ENCODE measurements around the gene GPR25. TPM values are rescaled to one million over a fixed set of nuclear protein-coding genes. Genes with fewer than 3 reads are reported as not detected.

The GPR25 gene
- total RNA-seq, 1 experiment from 2014 or later: not detected

DNA sequence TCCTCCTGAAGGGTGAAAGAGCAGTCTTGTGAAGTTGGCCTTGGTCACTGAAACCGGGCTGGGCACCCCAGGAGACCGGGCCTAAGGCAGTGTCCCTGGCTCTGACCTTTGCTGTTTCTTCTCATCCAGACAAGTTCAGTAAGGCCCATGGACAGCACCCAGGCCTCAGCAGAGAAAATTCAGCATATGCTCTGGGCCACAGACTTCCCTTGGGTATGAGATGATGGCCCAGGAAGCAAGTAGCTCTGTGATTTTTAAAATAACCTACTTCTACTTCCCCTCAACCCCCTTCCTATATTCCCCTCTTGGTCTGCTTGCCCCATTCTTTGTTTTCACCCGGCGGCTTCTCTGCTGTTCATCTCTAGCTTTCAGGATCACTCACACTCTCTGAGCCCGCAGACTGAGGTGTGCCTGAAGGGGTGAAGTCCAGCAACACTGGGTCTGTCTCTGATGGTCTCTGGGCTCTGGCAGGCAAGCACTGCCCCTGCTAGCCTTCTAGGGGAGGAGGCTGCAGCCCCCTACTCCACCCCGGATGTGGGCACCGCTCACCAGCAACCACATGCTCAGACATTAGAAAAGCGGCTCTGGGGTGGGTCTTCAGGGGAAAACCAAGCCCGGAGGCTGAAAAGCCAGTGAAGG is 2.9 kb upstream of the GPR25 start:
- H3K27ac ChIP-seq (ENCODE audit: low read depth, low read length, poor library complexity, severe bottlenecking): no peak overlapping the region
- no peaks in the 10 kb centered on the region for H3K4me1 ChIP-seq (ENCODE audit: insufficient read depth, low read length, poor library complexity, severe bottlenecking)
- no peaks in the 10 kb centered on the region for H3K9me3 ChIP-seq (ENCODE audit: low read depth, low read length, poor library complexity, severe bottlenecking)
- no peaks in the 10 kb centered on the region for H3K36me3 ChIP-seq (ENCODE audit: insufficient read depth, low read length, poor library complexity, severe bottlenecking)
- no peak for DNase-seq (ENCODE audit: low spot score)
- no TSS peak for BruUV-seq (replicated peaks)
- ChIA-PET POLR2A (ENCODE audit: low non-redundant PET) (no interaction called here), CTCF (no interaction called here)
- intact Hi-C loops (cut with micrococcal nuclease; ENCODE audit: unreplicated experiment): no loop called here
- TF ChIP-seq, protein P1, sequence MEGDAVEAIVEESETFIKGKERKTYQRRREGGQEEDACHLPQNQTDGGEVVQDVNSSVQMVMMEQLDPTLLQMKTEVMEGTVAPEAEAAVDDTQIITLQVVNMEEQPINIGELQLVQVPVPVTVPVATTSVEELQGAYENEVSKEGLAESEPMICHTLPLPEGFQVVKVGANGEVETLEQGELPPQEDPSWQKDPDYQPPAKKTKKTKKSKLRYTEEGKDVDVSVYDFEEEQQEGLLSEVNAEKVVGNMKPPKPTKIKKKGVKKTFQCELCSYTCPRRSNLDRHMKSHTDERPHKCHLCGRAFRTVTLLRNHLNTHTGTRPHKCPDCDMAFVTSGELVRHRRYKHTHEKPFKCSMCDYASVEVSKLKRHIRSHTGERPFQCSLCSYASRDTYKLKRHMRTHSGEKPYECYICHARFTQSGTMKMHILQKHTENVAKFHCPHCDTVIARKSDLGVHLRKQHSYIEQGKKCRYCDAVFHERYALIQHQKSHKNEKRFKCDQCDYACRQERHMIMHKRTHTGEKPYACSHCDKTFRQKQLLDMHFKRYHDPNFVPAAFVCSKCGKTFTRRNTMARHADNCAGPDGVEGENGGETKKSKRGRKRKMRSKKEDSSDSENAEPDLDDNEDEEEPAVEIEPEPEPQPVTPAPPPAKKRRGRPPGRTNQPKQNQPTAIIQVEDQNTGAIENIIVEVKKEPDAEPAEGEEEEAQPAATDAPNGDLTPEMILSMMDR (conservative IDR thresholded peaks at IDR 0.05; ENCODE audit: low read depth, low read length): no peak
- TF ChIP-seq EZH2 (IDR thresholded peaks at IDR 0.05; ENCODE audit: borderline replicate concordance, low read depth, low read length, poor library complexity, severe bottlenecking): no peak
- H3K4me3 ChIP-seq (ENCODE audit: low read depth, low read length, poor library complexity, severe bottlenecking): no peak overlapping the region
- H3K27me3 ChIP-seq (replicated peaks; ENCODE audit: insufficient read depth, low read depth, low read length, poor library complexity): peaks cover 3% of the 10 kb centered on the region

DNA sequence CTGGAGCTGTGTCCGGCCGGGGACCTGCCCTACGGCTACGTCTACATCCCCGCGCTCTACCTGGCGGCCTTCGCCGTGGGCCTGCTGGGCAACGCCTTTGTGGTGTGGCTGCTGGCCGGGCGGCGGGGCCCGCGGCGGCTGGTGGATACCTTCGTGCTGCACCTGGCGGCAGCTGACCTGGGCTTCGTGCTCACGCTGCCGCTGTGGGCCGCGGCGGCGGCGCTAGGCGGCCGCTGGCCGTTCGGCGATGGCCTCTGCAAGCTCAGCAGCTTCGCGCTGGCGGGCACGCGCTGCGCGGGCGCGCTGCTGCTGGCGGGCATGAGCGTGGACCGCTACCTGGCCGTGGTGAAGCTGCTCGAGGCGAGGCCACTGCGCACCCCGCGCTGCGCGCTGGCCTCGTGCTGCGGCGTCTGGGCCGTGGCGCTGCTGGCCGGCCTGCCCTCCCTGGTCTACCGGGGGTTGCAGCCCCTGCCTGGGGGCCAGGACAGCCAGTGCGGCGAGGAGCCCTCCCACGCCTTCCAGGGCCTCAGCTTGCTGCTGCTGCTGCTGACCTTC is 412 bp downstream of the GPR25 start:
- Histone ChIP-seq H3K27me3 (replicated peaks; ENCODE audit: insufficient read depth, low read depth, low read length, poor library complexity) (peaks cover 8% of the 10 kb centered on the region), H3K9me3 (ENCODE audit: low read depth, low read length, poor library complexity, severe bottlenecking) (no peaks in the 10 kb centered on the region), H3K36me3 (ENCODE audit: insufficient read depth, low read length, poor library complexity, severe bottlenecking) (no peaks in the 10 kb centered on the region), H3K4me3 (ENCODE audit: low read depth, low read length, poor library complexity, severe bottlenecking) (no peak overlapping the region), H3K4me1 (ENCODE audit: insufficient read depth, low read length, poor library complexity, severe bottlenecking) (no peaks in the 10 kb centered on the region), H3K27ac (ENCODE audit: low read depth, low read length, poor library complexity, severe bottlenecking) (no peak overlapping the region)
- POLR2A ChIA-PET (ENCODE audit: low non-redundant PET): no interaction called here
- CTCF ChIA-PET: no interaction called here
- intact Hi-C loops (cut with micrococcal nuclease; ENCODE audit: unreplicated experiment): no loop called here
- no TSS peak for BruUV-seq (replicated peaks)
- TF ChIP-seq, protein P1 (conservative IDR thresholded peaks at IDR 0.05; ENCODE audit: low read depth, low read length): no peak
- TF ChIP-seq EZH2 (IDR thresholded peaks at IDR 0.05; ENCODE audit: borderline replicate concordance, low read depth, low read length, poor library complexity, severe bottlenecking): no peak
- no peak for DNase-seq (ENCODE audit: low spot score)

DNA sequence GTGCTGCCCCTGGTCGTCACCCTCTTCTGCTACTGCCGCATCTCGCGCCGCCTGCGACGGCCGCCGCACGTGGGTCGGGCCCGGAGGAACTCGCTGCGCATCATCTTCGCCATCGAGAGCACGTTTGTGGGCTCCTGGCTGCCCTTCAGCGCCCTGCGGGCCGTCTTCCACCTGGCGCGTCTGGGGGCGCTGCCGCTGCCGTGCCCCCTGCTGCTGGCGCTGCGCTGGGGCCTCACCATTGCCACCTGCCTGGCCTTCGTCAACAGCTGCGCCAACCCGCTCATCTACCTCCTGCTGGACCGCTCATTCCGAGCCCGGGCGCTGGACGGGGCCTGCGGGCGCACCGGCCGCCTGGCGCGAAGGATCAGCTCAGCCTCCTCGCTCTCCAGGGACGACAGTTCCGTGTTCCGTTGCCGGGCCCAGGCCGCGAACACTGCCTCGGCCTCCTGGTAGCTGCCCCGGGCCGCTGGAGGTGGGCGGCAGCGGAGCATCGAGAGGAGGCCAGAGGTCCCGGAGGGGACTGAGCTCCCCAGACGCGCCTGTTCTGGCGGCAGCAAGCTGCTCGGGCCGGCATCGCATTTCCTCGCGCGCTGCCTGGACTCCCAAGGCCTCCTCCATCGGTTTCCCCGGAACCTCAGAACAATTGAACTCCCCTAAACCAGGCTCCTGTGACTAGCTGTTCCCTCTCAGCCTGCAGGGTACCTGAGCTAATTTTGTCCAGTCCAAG is 1.1 kb downstream of the GPR25 start:
- no TSS peak for BruUV-seq (replicated peaks)
- H3K27me3 ChIP-seq (replicated peaks; ENCODE audit: insufficient read depth, low read depth, low read length, poor library complexity): peaks cover 8% of the 10 kb centered on the region
- POLR2A ChIA-PET (ENCODE audit: low non-redundant PET): no interaction called here

More for the DNA sequence above, 1.1 kb downstream of the GPR25 start:
- Histone ChIP-seq H3K36me3 (ENCODE audit: insufficient read depth, low read length, poor library complexity, severe bottlenecking) (no peaks in the 10 kb centered on the region), H3K4me3 (ENCODE audit: low read depth, low read length, poor library complexity, severe bottlenecking) (no peak overlapping the region), H3K9me3 (ENCODE audit: low read depth, low read length, poor library complexity, severe bottlenecking) (no peaks in the 10 kb centered on the region), H3K27ac (ENCODE audit: low read depth, low read length, poor library complexity, severe bottlenecking) (no peak overlapping the region), H3K4me1 (ENCODE audit: insufficient read depth, low read length, poor library complexity, severe bottlenecking) (no peaks in the 10 kb centered on the region)
- TF ChIP-seq EZH2 (IDR thresholded peaks at IDR 0.05; ENCODE audit: borderline replicate concordance, low read depth, low read length, poor library complexity, severe bottlenecking): no peak
- TF ChIP-seq, protein P1 (conservative IDR thresholded peaks at IDR 0.05; ENCODE audit: low read depth, low read length): no peak
- CTCF ChIA-PET: no interaction called here
- DNase-seq (ENCODE audit: low spot score): no peak
- intact Hi-C loops (cut with micrococcal nuclease; ENCODE audit: unreplicated experiment): no loop called here
